ENCODE data around the gene PNMT. TPM values are rescaled to one million over a fixed set of nuclear protein-coding genes. Genes with fewer than 3 reads are reported as not detected.

PNMT gene
- total RNA-seq, 2 experiments from 2014 or later: not detected

- Mint-ChIP-seq H3K36me3 (no peaks in the 10 kb centered on the region), H3K27ac (no peak overlapping the region), H3K9me3 (ENCODE audit: low read depth) (no peaks in the 10 kb centered on the region), H3K4me1 (peaks cover 10% of the 10 kb centered on the region), H3K4me3 (no peak overlapping the region), H3K27me3 (peaks cover 45% of the 10 kb centered on the region)
- CTCF ChIA-PET: interaction anchor here (1.7 kb wide), 1 partner anchor 29 kb away, joined by 5 read pairs; no protein-coding TSS in a partner anchor
- ATAC-seq (peak; percentile 17), DNase-seq (no peak)
These were observed 32.1 kb downstream of the PNMT start for GRCh38 chr17:39700148-39700987.

- DNase-seq: no peak
These were observed 32.9 kb downstream of the PNMT start for GRCh38 chr17:39701012-39701783.

GRCh38 chr17:39701784-39702422 is 33.6 kb downstream of the PNMT start:
- Mint-ChIP-seq H3K9me3 (ENCODE audit: low read depth) (no peaks in the 10 kb centered on the region), H3K4me1 (peaks cover 14% of the 10 kb centered on the region), H3K27ac (no peak overlapping the region), H3K36me3 (no peaks in the 10 kb centered on the region), H3K4me3 (no peak overlapping the region), H3K27me3 (peaks cover 45% of the 10 kb centered on the region)
- no peak for ATAC-seq
- no peak for DNase-seq
- CTCF ChIA-PET: no interaction called here

More at GRCh38 chr17:39701012-39701783, 32.9 kb downstream of the PNMT start:
- Mint-ChIP-seq H3K4me3 (no peak overlapping the region), H3K27ac (no peak overlapping the region), H3K27me3 (peaks cover 45% of the 10 kb centered on the region), H3K4me1 (peaks cover 10% of the 10 kb centered on the region), H3K9me3 (ENCODE audit: low read depth) (no peaks in the 10 kb centered on the region), H3K36me3 (no peaks in the 10 kb centered on the region)
- no peak for ATAC-seq
- CTCF ChIA-PET: no interaction called here

GRCh38 chr17:39702901-39703893 is 34.9 kb downstream of the PNMT start:
- Mint-ChIP-seq H3K27me3 (peaks cover 42% of the 10 kb centered on the region), H3K4me3 (no peak overlapping the region), H3K36me3 (no peaks in the 10 kb centered on the region), H3K4me1 (peaks cover 21% of the 10 kb centered on the region), H3K9me3 (ENCODE audit: low read depth) (no peaks in the 10 kb centered on the region), H3K27ac (no peak overlapping the region)
- CTCF ChIA-PET: no interaction called here
- no peak for DNase-seq
- no peak for ATAC-seq

- Mint-ChIP-seq H3K9me3 (ENCODE audit: low read depth) (no peaks in the 10 kb centered on the region), H3K27ac (no peak overlapping the region), H3K27me3 (peaks cover 39% of the 10 kb centered on the region), H3K36me3 (no peaks in the 10 kb centered on the region), H3K4me1 (peaks cover 21% of the 10 kb centered on the region), H3K4me3 (no peak overlapping the region)
- DNase-seq: no peak
- CTCF ChIA-PET: no interaction called here
- no peak for ATAC-seq
These were observed 35.7 kb downstream of the PNMT start for GRCh38 chr17:39703913-39704312.

GRCh38 chr17:39704821-39705551 is 36.7 kb downstream of the PNMT start:
- no peak overlapping the region for H3K27ac Mint-ChIP-seq
- CTCF ChIA-PET: no interaction called here
- ATAC-seq: no peak
- peaks cover 29% of the 10 kb centered on the region for H3K27me3 Mint-ChIP-seq
- H3K36me3 Mint-ChIP-seq: no peaks in the 10 kb centered on the region
- H3K9me3 Mint-ChIP-seq (ENCODE audit: low read depth): no peaks in the 10 kb centered on the region
- no peak overlapping the region for H3K4me3 Mint-ChIP-seq
- peaks cover 17% of the 10 kb centered on the region for H3K4me1 Mint-ChIP-seq
- DNase-seq: no peak

GRCh38 chr17:39705786-39706348 is 37.6 kb downstream of the PNMT start:
- CTCF ChIA-PET: interaction anchor here (0.8 to 1.3 kb wide), 2 partner anchors 25 to 83 kb away, joined by 3 read pairs; partner anchors contain the start of gene MIEN1

GRCh38 chr17:39706383-39706782 is 38.1 kb downstream of the PNMT start:
- Mint-ChIP-seq H3K4me3 (no peak overlapping the region), H3K27ac (no peak overlapping the region), H3K27me3 (peaks cover 17% of the 10 kb centered on the region), H3K9me3 (ENCODE audit: low read depth) (no peaks in the 10 kb centered on the region), H3K36me3 (no peaks in the 10 kb centered on the region), H3K4me1 (peaks cover 17% of the 10 kb centered on the region)
- CTCF ChIA-PET: interaction anchor here (0.8 to 1.3 kb wide), 2 partner anchors 24 to 84 kb away, joined by 3 read pairs; partner anchors contain the start of gene MIEN1
- DNase-seq (no peak), ATAC-seq (no peak)

More at GRCh38 chr17:39705786-39706348, 37.6 kb downstream of the PNMT start:
- Mint-ChIP-seq H3K27me3 (peaks cover 23% of the 10 kb centered on the region), H3K4me3 (no peak overlapping the region), H3K27ac (no peak overlapping the region), H3K9me3 (ENCODE audit: low read depth) (no peaks in the 10 kb centered on the region), H3K4me1 (peaks cover 17% of the 10 kb centered on the region), H3K36me3 (no peaks in the 10 kb centered on the region)
- ATAC-seq (no peak), DNase-seq (no peak)

GRCh38 chr17:39706921-39707337 is 38.7 kb downstream of the PNMT start:
- Mint-ChIP-seq H3K27me3 (peaks cover 12% of the 10 kb centered on the region), H3K36me3 (no peaks in the 10 kb centered on the region), H3K4me1 (peaks cover 17% of the 10 kb centered on the region), H3K9me3 (ENCODE audit: low read depth) (no peaks in the 10 kb centered on the region), H3K27ac (peak overlapping the region; percentile 53), H3K4me3 (no peak overlapping the region)
- DNase-seq (no peak), ATAC-seq (no peak)
- CTCF ChIA-PET: interaction anchor here (0.8 to 1.3 kb wide), 2 partner anchors 24 to 84 kb away, joined by 3 read pairs; partner anchors contain the start of gene MIEN1

- H3K36me3 Mint-ChIP-seq: no peaks in the 10 kb centered on the region
- H3K4me1 Mint-ChIP-seq: peaks cover 11% of the 10 kb centered on the region
- CTCF ChIA-PET: interaction anchor here (2.3 kb wide), 1 partner anchor 88 kb away, joined by 6 read pairs; no protein-coding TSS in a partner anchor
- no peak overlapping the region for H3K4me3 Mint-ChIP-seq
- H3K9me3 Mint-ChIP-seq (ENCODE audit: low read depth): no peaks in the 10 kb centered on the region
- ATAC-seq (no peak), DNase-seq (no peak)
- H3K27ac Mint-ChIP-seq: no peak overlapping the region
- H3K27me3 Mint-ChIP-seq: no peaks in the 10 kb centered on the region
These were observed 41.2 kb downstream of the PNMT start for GRCh38 chr17:39709319-39709997.

Measured in activated CD8-positive, alpha-beta memory T cell treated with anti-CD3 and anti-CD28 coated beads, Interleukin-2, amount 10 ng/mL, durations not matched to agents 7 days and 5 days (primary cell).